HT1080 (cell line): ENCODE data around the gene SLC25A27. TPM values are rescaled to one million over a fixed set of nuclear protein-coding genes. Genes with fewer than 3 reads are reported as not detected.

Experiments
- DNase-seq: peaks from one replicate; pipeline ENCODE4 v3.0.0-alpha.2; 2015; ENCODE audit warnings: low read depth
- total RNA-seq: library from RNA; depleted of rRNA; stranded (reverse); fragments of >200 nt; shearing (Covaris generic); gene quantifications from 2 replicates; pipeline ENCODE4 v1.2.3, GENCODE V29; 2014

The SLC25A27 gene
- total RNA-seq, 1 experiment from 2014 or later, result 2.7 TPM

DNA sequence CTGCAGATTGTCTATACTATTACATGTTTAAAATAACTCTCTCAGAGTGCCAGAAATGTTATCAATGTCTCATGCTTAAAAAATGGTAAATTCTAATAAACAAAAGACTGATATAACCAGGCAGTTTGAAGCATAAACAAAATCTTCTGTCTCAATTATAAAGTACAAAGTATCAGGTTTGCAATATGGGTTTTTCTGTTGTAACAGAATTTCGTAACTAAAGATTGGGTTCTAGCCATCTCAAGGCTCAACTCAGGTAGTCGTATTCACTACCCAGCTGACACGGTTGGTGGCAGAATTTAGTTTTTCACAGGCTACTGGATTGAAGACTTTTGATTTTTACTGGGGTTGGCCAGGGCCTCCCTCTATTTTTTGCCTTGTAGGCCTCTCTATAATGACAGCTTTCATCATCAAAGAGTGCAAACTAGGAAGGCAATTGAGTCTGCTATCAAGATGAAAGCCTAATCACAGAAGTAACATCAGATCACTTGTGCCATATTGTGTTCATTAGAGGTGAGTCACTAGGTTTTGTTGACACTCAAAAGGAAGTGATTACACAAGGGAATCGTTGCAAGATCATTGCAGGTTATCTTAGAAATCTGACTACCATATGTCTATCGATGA, 3.8 kb upstream of the SLC25A27 start:
- no peak for DNase-seq

- DNase-seq, result no peak
These were observed 1.8 kb upstream of the SLC25A27 start for GRCh38 chr6:46651006-46651405.

DNA sequence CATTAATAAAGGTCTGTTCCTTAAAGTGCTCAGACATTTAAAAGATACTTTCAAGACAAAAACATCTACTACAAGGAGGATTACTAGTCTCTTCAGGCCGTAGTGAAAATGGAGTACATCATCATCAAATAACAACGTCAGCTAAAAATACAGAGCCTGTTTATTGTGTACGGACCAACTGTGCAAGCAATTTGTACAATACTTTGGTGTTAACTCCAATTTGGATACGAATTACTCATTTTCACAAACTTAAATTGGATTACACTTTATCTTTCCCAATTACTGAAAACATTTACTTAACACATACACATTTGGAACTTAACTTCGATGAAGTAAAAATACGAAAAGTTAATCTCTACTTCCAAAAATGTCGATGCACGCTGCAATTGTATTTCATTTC, 959 bp upstream of the SLC25A27 start:
- no peak for DNase-seq

DNA sequence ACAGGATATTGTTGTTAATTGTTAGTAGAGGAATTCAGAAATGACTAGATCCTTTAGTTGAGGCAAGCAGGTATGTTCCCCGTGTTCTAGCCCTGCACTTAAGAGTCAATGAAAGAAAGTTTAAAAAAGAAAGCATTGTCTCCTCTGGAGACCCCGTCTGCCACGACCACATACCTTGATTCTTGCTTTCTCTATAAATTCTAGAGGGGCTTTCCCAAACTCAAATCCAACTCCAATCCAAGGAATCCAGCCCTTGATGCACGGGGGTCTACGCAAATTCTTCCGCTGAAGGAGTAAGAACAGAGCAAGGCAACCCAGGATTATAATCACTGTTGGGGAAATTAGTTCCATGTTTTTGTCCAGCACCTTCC, 558 bp upstream of the SLC25A27 start:
- no peak for DNase-seq

DNA sequence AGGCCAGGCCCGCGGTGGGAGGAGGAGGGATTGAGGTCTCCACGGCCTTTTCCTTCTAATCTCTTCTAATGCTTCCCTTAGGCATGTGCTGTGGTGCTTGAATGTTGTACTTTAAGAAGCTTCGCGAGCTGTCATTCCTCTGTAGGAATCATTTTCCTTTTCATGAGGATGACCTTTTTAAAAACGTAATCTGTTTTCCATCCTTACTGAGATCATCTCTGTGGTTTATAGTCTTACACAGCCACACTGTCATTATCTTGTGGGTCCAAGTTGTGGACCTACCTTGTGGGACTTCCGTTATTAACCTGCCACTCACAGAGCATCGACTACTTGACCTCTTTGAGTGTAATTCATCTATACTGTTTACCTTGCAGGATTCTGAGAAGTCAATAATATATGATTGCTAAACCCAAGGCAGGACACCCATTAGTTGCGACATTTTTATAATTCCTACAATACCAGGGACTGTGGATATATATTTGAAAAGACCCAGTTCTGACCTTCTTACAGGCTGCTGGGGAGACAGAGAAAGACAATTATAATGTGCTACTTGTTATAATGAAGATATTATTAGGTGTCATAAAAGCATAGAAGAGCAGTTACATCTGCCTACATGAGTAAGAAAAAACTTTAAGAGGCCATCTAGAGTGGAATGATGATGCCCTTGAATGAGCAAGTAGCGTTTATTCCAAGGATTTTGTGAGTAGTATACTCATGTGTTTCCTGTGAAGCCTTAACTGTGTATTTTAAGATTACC, 842 bp downstream of the SLC25A27 start:
- DNase-seq, result no peak

DNA sequence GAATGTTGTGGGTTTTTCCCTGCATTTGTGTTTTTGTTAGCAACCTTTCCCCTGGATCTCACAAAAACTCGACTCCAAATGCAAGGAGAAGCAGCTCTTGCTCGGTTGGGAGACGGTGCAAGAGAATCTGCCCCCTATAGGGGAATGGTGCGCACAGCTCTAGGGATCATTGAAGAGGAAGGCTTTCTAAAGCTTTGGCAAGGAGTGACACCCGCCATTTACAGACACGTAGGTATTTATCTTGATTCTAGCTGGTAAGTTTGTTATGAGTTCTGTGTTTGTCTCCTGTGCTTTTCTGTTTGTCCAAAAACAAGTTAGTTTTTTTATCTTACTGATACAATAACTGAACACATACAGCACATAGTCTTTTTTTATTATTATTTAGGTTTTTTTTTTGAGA, 3.0 kb downstream of the SLC25A27 start:
- no peak for DNase-seq

DNA sequence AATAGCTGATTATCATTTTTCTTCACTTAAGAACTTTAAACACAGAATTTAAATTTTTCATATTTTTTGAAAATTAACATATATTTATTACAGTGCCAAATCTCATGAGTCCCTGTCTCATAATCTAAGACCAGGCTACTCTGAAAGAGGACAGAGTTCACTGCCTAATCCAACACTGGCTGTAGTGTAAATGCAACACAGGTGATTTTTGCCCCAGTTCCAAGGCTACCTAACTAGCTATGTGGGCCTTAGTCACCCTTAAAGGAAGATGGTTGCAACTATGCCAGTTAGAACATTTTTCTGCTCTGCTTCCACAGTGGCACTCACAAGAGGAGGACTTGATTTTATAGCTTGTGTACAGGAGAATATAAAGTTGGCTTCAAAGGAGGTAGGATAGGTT, 4.9 kb downstream of the SLC25A27 start:
- no peak for DNase-seq

DNA sequence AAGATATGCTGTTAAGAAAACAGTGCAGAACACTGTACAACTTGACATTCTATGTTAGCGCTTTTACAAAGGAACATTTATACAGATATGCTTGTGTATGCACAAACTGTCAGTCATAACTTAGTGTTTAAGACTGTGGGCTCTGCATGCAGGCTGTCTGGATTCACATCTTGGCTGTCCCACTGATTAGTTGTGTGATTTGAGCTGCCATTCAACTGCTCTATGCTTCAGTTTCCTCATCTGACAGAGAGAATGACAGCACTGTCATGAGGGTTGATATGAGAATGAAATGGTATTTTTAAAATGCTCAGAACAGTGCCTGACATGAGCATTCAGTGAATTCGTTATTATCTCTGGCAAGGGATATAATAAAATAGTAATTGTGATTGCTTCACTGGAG, 8.7 kb downstream of the SLC25A27 start:
- DNase-seq, result no peak

GRCh38 chr6:46667377-46667776, 14.6 kb downstream of the SLC25A27 start:
- DNase-seq, result no peak

- no peak for DNase-seq
These were observed 21.6 kb downstream of the SLC25A27 start for GRCh38 chr6:46674410-46674809.

DNA sequence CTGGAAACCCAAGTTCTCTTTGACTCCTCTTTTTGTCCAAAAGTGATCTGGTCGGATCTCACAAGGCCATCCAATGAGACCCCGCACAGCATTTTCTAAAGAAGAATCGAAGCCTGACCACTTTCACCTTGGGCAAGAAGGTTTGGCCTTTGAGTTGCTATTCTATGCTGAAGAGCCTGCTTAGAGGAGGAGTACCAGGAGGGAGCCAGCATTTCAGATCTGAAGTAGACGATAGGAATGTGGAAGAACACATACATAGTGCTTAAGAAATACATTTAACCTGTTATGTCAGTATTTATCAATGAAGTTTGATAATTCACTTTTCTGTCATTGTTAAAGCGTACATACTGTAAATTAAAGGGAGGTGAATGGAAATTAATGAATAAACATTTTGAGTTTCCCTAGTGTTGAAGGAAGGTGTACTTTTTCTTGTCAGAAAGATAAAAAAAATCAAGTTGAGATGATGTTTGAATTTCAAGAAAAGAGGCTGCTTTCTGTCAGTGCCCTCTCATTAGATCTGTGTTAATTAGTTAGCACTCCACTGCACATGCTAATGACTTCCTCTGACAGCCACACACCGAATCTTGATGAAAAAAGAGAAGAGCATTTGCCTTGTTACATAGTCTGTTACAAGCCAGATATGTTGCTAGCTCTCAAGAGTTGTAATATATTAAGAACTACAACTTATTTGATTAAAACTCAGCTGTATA, 24.0 kb downstream of the SLC25A27 start:
- DNase-seq, result no peak

DNA sequence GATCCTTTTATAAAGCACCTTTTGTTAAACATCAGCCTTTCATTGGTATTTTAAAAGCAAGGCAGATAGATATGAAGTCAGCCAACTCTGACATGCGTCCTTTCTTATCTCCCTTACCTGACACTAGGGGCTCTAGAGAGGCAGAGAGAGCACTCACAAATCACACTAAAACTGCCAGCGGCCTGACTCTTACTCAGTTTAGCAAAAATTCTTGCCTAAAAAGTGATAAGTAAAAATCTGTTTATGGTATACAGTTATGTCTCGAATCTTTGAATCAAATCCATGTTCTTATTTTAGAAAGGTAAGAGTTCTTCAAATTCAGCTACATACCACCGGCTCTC, 24.5 kb downstream of the SLC25A27 start:
- no peak for DNase-seq

GRCh38 chr6:46684771-46685170, 32.0 kb downstream of the SLC25A27 start:
- DNase-seq, result peak; percentile 54

GRCh38 chr6:46687619-46688097, 34.9 kb downstream of the SLC25A27 start, which contains the start of gene TDRD6:
TDRD6 (plus strand) TSS chr6:46687885; CDS start chr6:46688129, 244 bp downstream.
- no peak for DNase-seq

- no peak for DNase-seq
These were observed 35.6 kb downstream of the SLC25A27 start for GRCh38 chr6:46688117-46688965.

GRCh38 chr6:46688966-46689335, 36.2 kb downstream of the SLC25A27 start:
- DNase-seq, result no peak

DNA sequence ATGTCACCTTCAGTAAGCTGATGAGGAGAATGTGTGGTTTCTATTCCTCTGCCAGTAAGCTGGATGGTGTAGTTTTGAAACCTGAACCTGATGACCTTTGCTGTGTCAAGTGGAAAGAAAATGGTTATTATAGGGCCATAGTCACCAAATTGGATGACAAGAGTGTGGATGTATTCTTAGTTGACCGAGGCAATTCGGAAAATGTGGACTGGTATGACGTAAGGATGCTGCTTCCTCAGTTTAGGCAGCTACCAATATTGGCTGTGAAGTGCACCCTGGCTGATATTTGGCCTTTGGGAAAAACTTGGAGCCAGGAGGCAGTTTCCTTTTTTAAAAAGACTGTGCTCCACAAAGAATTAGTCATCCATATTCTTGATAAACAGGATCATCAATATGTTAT, 36.9 kb downstream of the SLC25A27 start:
- DNase-seq, result no peak

- DNase-seq, result no peak
These were observed 37.5 kb downstream of the SLC25A27 start for GRCh38 chr6:46690141-46690755.

- DNase-seq, result no peak
These were observed 38.2 kb downstream of the SLC25A27 start for GRCh38 chr6:46690911-46691451.

DNA sequence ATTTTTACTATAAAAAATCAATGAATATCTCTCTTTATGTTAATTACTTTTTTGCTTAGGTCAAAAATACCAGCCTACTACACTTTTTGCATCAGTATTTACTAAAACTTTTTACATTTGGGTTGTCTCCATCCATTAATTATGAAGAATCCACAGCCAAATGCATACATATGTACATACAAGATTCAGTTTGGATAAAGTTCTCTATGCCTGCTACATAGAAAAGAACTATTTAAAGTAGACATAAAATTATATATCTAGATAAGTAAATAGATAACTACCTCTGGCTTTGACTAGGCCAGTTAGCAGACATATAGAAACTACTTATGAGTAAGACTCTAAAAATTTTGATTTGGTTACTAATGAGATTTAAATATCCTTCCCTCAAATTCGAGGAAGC, 47.2 kb downstream of the SLC25A27 start:
- no peak for DNase-seq

DNA sequence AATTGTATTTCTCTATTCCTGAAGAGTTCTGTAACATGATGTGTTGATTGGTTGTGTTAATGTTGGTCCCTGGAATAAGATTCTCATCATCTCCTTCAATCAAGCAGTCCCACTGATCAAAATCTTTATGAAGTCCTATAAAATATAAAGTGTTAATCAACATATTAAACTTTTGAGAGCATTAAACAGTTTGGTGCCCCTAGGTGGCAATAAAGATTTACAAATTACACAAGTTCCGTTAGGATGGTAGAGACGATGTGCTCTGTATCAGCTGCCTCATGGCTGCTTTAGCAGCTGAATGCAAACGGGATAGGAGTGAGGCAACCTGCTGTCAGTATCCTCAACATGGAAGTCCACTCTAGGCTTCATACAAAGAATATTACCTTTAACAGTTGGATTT, 51.8 kb downstream of the SLC25A27 start:
- peak; percentile 55 for DNase-seq
